ENCODE data around the gene RNF212. TPM values are rescaled to one million over a fixed set of nuclear protein-coding genes. Genes with fewer than 3 reads are reported as not detected.
A peak's percentile ranks its signal among the peaks of the same experiment; 100 is the strongest.

The RNF212 gene
- total and polyA plus RNA-seq, 2 experiments from 2014 or later = 17.0 to 20.6 TPM

- TF ChIP-seq REST (IDR thresholded peaks at IDR 0.05; ENCODE audit: unreplicated experiment) (no peak), ZNF331 (CRISPR knock-in tag; IDR thresholded peaks at IDR 0.05; ENCODE audit: low read depth) (no peak), CTCF (conservative IDR thresholded peaks at IDR 0.05; ENCODE audit: low read depth in 2 of 2) (no peak), STAT1 (IDR thresholded peaks at IDR 0.05; ENCODE audit: unreplicated experiment) (no peak), EZH2 (IDR thresholded peaks at IDR 0.05; ENCODE audit: low read depth, unreplicated experiment) (no peak), JUNB (IDR thresholded peaks at IDR 0.05; ENCODE audit: unreplicated experiment) (no peak), EZH2phosphoT487 (IDR thresholded peaks at IDR 0.05; ENCODE audit: unreplicated experiment) (no peak), ZNF114 (CRISPR knock-in tag; IDR thresholded peaks at IDR 0.05) (no peak), CREB1 (CRISPR knock-in tag; IDR thresholded peaks at IDR 0.05; ENCODE audit: low read depth) (no peak), ETS1 (IDR thresholded peaks at IDR 0.05) (no peak)
Observed at GRCh38 chr4:1093391-1094335, 19.7 kb downstream of the RNF212 start (continued).

- Histone ChIP-seq H3K9me2 (ENCODE audit: insufficient read depth) (no peaks in the 10 kb centered on the region), H2AFZ (no peak overlapping the region), H3K4me2 (no peak overlapping the region), H3K36me3 (ENCODE audit: insufficient read depth) (no peaks in the 10 kb centered on the region), H4K20me1 (replicated peaks; ENCODE audit: insufficient read depth) (no peaks in the 10 kb centered on the region), H3K79me2 (replicated peaks; ENCODE audit: insufficient read depth) (no peaks in the 10 kb centered on the region), H3K4me3 (no peak overlapping the region), H3F3A (replicated peaks; ENCODE audit: low read depth) (no peaks in the 10 kb centered on the region), H3K27ac (ENCODE audit: low read depth) (no peak overlapping the region), H3K4me1 (ENCODE audit: insufficient read depth) (no peaks in the 10 kb centered on the region), H3K27me3 (ENCODE audit: insufficient read depth) (no peaks in the 10 kb centered on the region)
- ATAC-seq (no peak), DNase-seq (ENCODE audit: low spot score) (no peak)
- Mint-ChIP-seq H3K4me3 (no peak overlapping the region), H3K27me3 (ENCODE audit: insufficient read depth, low read depth, poor library complexity) (peaks cover 8% of the 10 kb centered on the region), H3K36me3 (ENCODE audit: low read depth) (peaks cover 15% of the 10 kb centered on the region), H3K27ac (0 out of 2 replicates have a peak overlapping the region, but pooled peaks have one; percentile 31), H3K9me3 (peaks cover 23% of the 10 kb centered on the region), H3K4me1 (peaks cover 8% of the 10 kb centered on the region; the same call in 2 of the 3 replicates)
- TF ChIP-seq ZNF331 (CRISPR knock-in tag; IDR thresholded peaks at IDR 0.05; ENCODE audit: low read depth) (no peak), EZH2 (IDR thresholded peaks at IDR 0.05; ENCODE audit: low read depth, unreplicated experiment) (no peak), REST (IDR thresholded peaks at IDR 0.05; ENCODE audit: unreplicated experiment) (no peak), POLR2AphosphoS5 (IDR thresholded peaks at IDR 0.05; ENCODE audit: low read depth) (no peak), ETS1 (IDR thresholded peaks at IDR 0.05) (no peak), STAT1 (IDR thresholded peaks at IDR 0.05; ENCODE audit: unreplicated experiment) (no peak), NANOG (IDR thresholded peaks at IDR 0.05; ENCODE audit: borderline replicate concordance) (no peak), CREB1 (CRISPR knock-in tag; IDR thresholded peaks at IDR 0.05; ENCODE audit: low read depth) (no peak)
Observed at GRCh38 chr4:1092983-1093361, 20.4 kb downstream of the RNF212 start.

Data from GM23338 (cell line).